CD14-positive monocyte (primary cell): ENCODE measurements around the gene ELAPOR1. TPM values are rescaled to one million over a fixed set of nuclear protein-coding genes. Genes with fewer than 3 reads are reported as not detected.

ENCODE experiments used
- DNase-seq, 3 donors: peaks; one replicate each; pipeline ENCODE4 v3.0.0-alpha.2; 2011 to 2022
- H2AFZ ChIP-seq: 2 replicates; pipeline ENCODE4 v1.6.0; 2012; ENCODE audit warnings: mild to moderate bottlenecking, low read depth, low read length, inconsistent platforms; ENCODE audit not compliant: insufficient read depth, poor library complexity, severe bottlenecking
- H3K27ac ChIP-seq, 2 donors: 1 replicate in 1 of 2; 2 replicates in 1 of 2; pipeline ENCODE4 v1.5.1; 2012 to 2013; ENCODE audit warnings: low read length in 2 of 2, control low read depth in 1 of 2, inconsistent platforms in 1 of 2, low read depth in 1 of 2, mild to moderate bottlenecking in 1 of 2
- H3K27me3 ChIP-seq, 2 donors: one replicate each; pipeline versions ENCODE4 v1.6.0 to v1.6.1; 2011 to 2013; ENCODE audit warnings: low read length in 2 of 2; ENCODE audit not compliant: control insufficient read depth in 2 of 2, insufficient read depth in 2 of 2
- H3K36me3 ChIP-seq, 2 donors: replicated peaks in 1 of 2; 1 replicate in 1 of 2; 2 replicates in 1 of 2; pipeline versions ENCODE4 v1.5.1 to v1.6.1; 2012 to 2013; ENCODE audit warnings: low read length in 2 of 2, control low read depth in 1 of 2, inconsistent platforms in 1 of 2, mild to moderate bottlenecking in 1 of 2; ENCODE audit not compliant: insufficient read depth in 2 of 2, control insufficient read depth in 1 of 2
- H3K4me1 ChIP-seq, 2 donors: 1 replicate in 1 of 2; 2 replicates in 1 of 2; pipeline versions ENCODE4 v1.5.1 to v1.6.1; 2012 to 2013; ENCODE audit warnings: low read length in 2 of 2, control low read depth in 1 of 2, inconsistent platforms in 1 of 2, mild to moderate bottlenecking in 1 of 2, moderate library complexity in 1 of 2; ENCODE audit not compliant: insufficient read depth in 2 of 2, control insufficient read depth in 1 of 2
- H3K4me2 ChIP-seq: replicated peaks from 2 replicates; pipeline ENCODE3; 2012; ENCODE audit warnings: low read length, moderate library complexity, mild to moderate bottlenecking; ENCODE audit not compliant: poor library complexity, severe bottlenecking; ENCODE audit errors: extremely low read depth
- H3K4me3 ChIP-seq, 3 experiments: fragments of 200-600 bp in 1 of 3; sonication (generic) in 1 of 3; replicated peaks in 1 of 3; 1 replicate in 2 of 3; 2 replicates in 1 of 3; pipeline ENCODE4 v1.5.1; 2011 to 2013; ENCODE audit warnings: low read length in 3 of 3, mild to moderate bottlenecking in 3 of 3, control low read depth in 2 of 3, low read depth in 2 of 3, inconsistent platforms in 1 of 3, moderate library complexity in 1 of 3
- H3K79me2 ChIP-seq: 2 replicates; pipeline ENCODE4 v1.6.0; 2012; ENCODE audit warnings: mild to moderate bottlenecking, control low read depth, inconsistent platforms, low read length, moderate library complexity; ENCODE audit not compliant: insufficient read depth
- H3K9ac ChIP-seq: 2 replicates; pipeline ENCODE4 v1.6.0; 2017; ENCODE audit warnings: low read length, mild to moderate bottlenecking; ENCODE audit not compliant: insufficient read depth, poor library complexity, severe bottlenecking
- H3K9me3 ChIP-seq, 2 donors: replicated peaks in 1 of 2; 1 replicate in 1 of 2; 2 replicates in 1 of 2; pipeline versions ENCODE4 v1.5.1 to v1.6.1; 2012 to 2013; ENCODE audit warnings: low read length in 2 of 2, control low read depth in 1 of 2; ENCODE audit not compliant: control insufficient read depth in 1 of 2, insufficient read depth in 1 of 2
- H4K20me1 ChIP-seq: 2 replicates; pipeline ENCODE4 v1.6.0; 2012; ENCODE audit warnings: mild to moderate bottlenecking, low read length, control low read depth, moderate library complexity; ENCODE audit not compliant: insufficient read depth
- H3K27ac Mint-ChIP-seq, 7 donors: one replicate each; pipeline ENCODE4 v1.8.0; 2020; ENCODE audit warnings: mild to moderate bottlenecking in 7 of 7, mixed read lengths in 7 of 7, moderate library complexity in 6 of 7, inconsistent platforms in 2 of 7
- H3K27me3 Mint-ChIP-seq, 3 donors: one replicate each; pipeline ENCODE4 v1.8.0; 2021 to 2022; ENCODE audit warnings: low read depth in 3 of 3, mild to moderate bottlenecking in 3 of 3, mixed read lengths in 3 of 3, moderate library complexity in 3 of 3, inconsistent platforms in 1 of 3
- H3K36me3 Mint-ChIP-seq, 2 donors: one replicate each; pipeline ENCODE4 v1.8.0; 2020; ENCODE audit warnings: mixed read lengths in 2 of 2, inconsistent platforms in 1 of 2, mild to moderate bottlenecking in 1 of 2
- H3K4me1 Mint-ChIP-seq: one replicate; pipeline ENCODE4 v1.8.0; 2020; ENCODE audit warnings: mild to moderate bottlenecking, mixed read lengths
- H3K4me3 Mint-ChIP-seq, 2 donors: one replicate each; pipeline ENCODE4 v1.8.0; 2020; ENCODE audit warnings: mild to moderate bottlenecking in 2 of 2, mixed read lengths in 2 of 2, moderate library complexity in 1 of 2
- H3K9me3 Mint-ChIP-seq, 7 donors: one replicate each; pipeline ENCODE4 v1.8.0; 2020 to 2022; ENCODE audit warnings: mixed read lengths in 7 of 7, mild to moderate bottlenecking in 6 of 7, moderate library complexity in 6 of 7, inconsistent platforms in 2 of 7
- CTCF ChIP-seq: fragments of 200-600 bp; IDR thresholded peaks from one replicate; pipeline ENCODE4 v1.8.0; 2022; ENCODE audit warnings: antibody characterized with exemption, mild to moderate bottlenecking
- intact Hi-C, 2 donors: fragments of 100-400 bp; cut with micrococcal nuclease; formaldehyde crosslinking; loops; one replicate each; pipeline versions ENCODE4 v1.15.0 to v1.15.1; 2023
- polyA plus RNA-seq, 3 donors: library from polyadenylated mRNA; depleted of rRNA in 1 of 3; unstranded in 2 of 3; stranded (reverse) in 1 of 3; fragments of 300-500 nt in 2 of 3; fragments of >200 nt in 1 of 3; fragmentation: Illumina TruSeq in 2 of 3; gene quantifications; 1 replicate in 2 of 3; 2 replicates in 1 of 3; pipeline ENCODE4 v1.2.3, GENCODE V29; 2012 to 2021
- small RNA-seq: library from RNA; depleted of rRNA; stranded (forward); fragments of <200 nt; gene quantifications from one replicate; pipeline ENCODE3, GENCODE V24; 2012; ENCODE audit warnings: low read depth; ENCODE audit not compliant: insufficient read length

ELAPOR1 gene
- polyA plus RNA-seq, 3 donors, result 0.12 TPM; not detected in 2

GRCh38 chr1:109163551-109163950 lies 49.6 kb downstream of the ELAPOR1 start:
- Histone ChIP-seq H3K9me3 (no peaks in the 10 kb centered on the region), H3K36me3 (no peaks in the 10 kb centered on the region), H3K4me3 (no peak overlapping the region), H3K4me2 (no peak overlapping the region), H4K20me1 (no peaks in the 10 kb centered on the region), H3K4me1 (peaks cover 65 to 78% of the 10 kb centered on the region in 2 donors), H3K9ac (no peak overlapping the region), H3K79me2 (no peaks in the 10 kb centered on the region), H3K27me3 (no peaks in the 10 kb centered on the region), H2AFZ (no peak overlapping the region), H3K27ac (peak overlapping the region; percentile 14 to 45)
- peak overlapping the region; percentile 42 to 91 (median 86) for H3K27ac Mint-ChIP-seq
- no peak for TF ChIP-seq CTCF
- H3K9me3 Mint-ChIP-seq, result no peaks in the 10 kb centered on the region
- H3K27me3 Mint-ChIP-seq, result no peaks in the 10 kb centered on the region
- peak in 2 of 3 donors; percentile 39 to 61 for DNase-seq
- H3K4me1 Mint-ChIP-seq, result peaks cover 77% of the 10 kb centered on the region
- peak overlapping the region in 1 of 2 donors; percentile 33 for H3K4me3 Mint-ChIP-seq
- intact Hi-C loops, result no loop called here
- no peaks in the 10 kb centered on the region for H3K36me3 Mint-ChIP-seq

Small RNAs within 50 kb of the gene (small RNA-seq; reads per million reads assigned to genes)
- gene AL356488.2, result not detected

Other genes starting within 250 kb of the ELAPOR1 start
- gene GPSM2, start 237.1 kb upstream of the ELAPOR1 start, polyA plus RNA-seq, result 1 to 10 TPM; 1.2 to 4.7 (median 2.4) TPM
- 10 to 100 TPM in 1 of 3 donors, 1 to 10 TPM in 2; 7.1 to 12.9 (median 9.4) TPM for gene CLCC1, start 150.6 kb upstream of the ELAPOR1 start, polyA plus RNA-seq
- 1 to 10 TPM; 5.2 to 7.6 (median 6.0) TPM for gene WDR47, start 72.0 kb upstream of the ELAPOR1 start, polyA plus RNA-seq
- 10 to 100 TPM in 1 of 3 donors, 1 to 10 TPM in 2; 1.2 to 17.7 (median 5.2) TPM for gene TAF13, start 38.1 kb upstream of the ELAPOR1 start, polyA plus RNA-seq
- gene TMEM167B, start 23.4 kb upstream of the ELAPOR1 start, polyA plus RNA-seq, result 10 to 100 TPM; 39.2 to 50.8 (median 43.3) TPM
- gene SARS1, start 99.8 kb downstream of the ELAPOR1 start, polyA plus RNA-seq, result 100 to 1,000 TPM in 1 of 3 donors, 10 to 100 TPM in 2; 70.1 to 107 (median 99.1) TPM
- gene CELSR2, start 135.4 kb downstream of the ELAPOR1 start, polyA plus RNA-seq, result under 1 TPM; 0.03 to 0.97 (median 0.04) TPM
- 10 to 100 TPM in 1 of 3 donors, 1 to 10 TPM in 2; 5.8 to 25.5 (median 7.1) TPM for gene PSRC1, start 169.0 kb downstream of the ELAPOR1 start, polyA plus RNA-seq
- under 1 TPM in 1 of 3 donors, not detected in 2; 0.13 TPM for gene MYBPHL, start 192.9 kb downstream of the ELAPOR1 start, polyA plus RNA-seq